ENCODE measurements around the gene OSBPL9. TPM values are rescaled to one million over a fixed set of nuclear protein-coding genes. Genes with fewer than 3 reads are reported as not detected.

OSBPL9 gene
- total and polyA plus RNA-seq, 2 experiments from 2014 or later = 82.7 to 102 TPM

DNA sequence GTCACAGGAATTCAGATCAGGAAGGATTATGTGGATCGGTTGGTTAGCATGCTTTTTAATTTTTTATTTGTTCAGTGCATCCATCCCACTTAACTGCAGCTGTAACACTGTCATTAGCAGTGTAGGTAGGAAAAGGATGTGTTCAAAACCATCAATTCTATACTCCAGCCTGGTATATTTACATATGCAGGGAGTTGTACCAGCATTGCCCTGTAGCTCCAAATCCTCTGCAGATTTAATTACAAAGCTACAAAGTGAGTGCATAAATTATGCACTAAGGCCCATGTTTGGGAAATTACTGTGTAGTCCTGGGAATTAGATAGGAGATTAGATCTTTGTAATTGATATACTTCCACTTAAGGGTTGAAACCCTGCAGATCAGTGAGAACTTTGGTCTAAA lies 15.9 kb upstream of the OSBPL9 start:
- H3K27me3 ChIP-seq (ENCODE audit: insufficient read depth) = no peaks in the 10 kb centered on the region
- Mint-ChIP-seq H3K4me1 (no peaks in the 10 kb centered on the region), H3K9me3 (no peaks in the 10 kb centered on the region), H3K36me3 (ENCODE audit: low read depth) (no peaks in the 10 kb centered on the region), H3K27ac (no peak overlapping the region), H3K27me3 (ENCODE audit: insufficient read depth, low read depth, poor library complexity) (peaks cover 3% of the 10 kb centered on the region), H3K4me3 (no peak overlapping the region)
- H3K36me3 ChIP-seq (ENCODE audit: insufficient read depth) = no peaks in the 10 kb centered on the region
- no peaks in the 10 kb centered on the region for H3K9me2 ChIP-seq (ENCODE audit: insufficient read depth)
- TF ChIP-seq STAT1 (IDR thresholded peaks at IDR 0.05; ENCODE audit: unreplicated experiment) = no peak
- TF ChIP-seq JUNB (IDR thresholded peaks at IDR 0.05; ENCODE audit: unreplicated experiment) = no peak
- no peak for TF ChIP-seq NANOG (IDR thresholded peaks at IDR 0.05; ENCODE audit: borderline replicate concordance)
- no peak for TF ChIP-seq CREB1 (CRISPR knock-in tag; IDR thresholded peaks at IDR 0.05; ENCODE audit: low read depth)
- TF ChIP-seq EZH2phosphoT487 (IDR thresholded peaks at IDR 0.05; ENCODE audit: unreplicated experiment) = no peak
- TF ChIP-seq ZNF462 (CRISPR knock-in tag; IDR thresholded peaks at IDR 0.05) = no peak
- TF ChIP-seq, protein P1, sequence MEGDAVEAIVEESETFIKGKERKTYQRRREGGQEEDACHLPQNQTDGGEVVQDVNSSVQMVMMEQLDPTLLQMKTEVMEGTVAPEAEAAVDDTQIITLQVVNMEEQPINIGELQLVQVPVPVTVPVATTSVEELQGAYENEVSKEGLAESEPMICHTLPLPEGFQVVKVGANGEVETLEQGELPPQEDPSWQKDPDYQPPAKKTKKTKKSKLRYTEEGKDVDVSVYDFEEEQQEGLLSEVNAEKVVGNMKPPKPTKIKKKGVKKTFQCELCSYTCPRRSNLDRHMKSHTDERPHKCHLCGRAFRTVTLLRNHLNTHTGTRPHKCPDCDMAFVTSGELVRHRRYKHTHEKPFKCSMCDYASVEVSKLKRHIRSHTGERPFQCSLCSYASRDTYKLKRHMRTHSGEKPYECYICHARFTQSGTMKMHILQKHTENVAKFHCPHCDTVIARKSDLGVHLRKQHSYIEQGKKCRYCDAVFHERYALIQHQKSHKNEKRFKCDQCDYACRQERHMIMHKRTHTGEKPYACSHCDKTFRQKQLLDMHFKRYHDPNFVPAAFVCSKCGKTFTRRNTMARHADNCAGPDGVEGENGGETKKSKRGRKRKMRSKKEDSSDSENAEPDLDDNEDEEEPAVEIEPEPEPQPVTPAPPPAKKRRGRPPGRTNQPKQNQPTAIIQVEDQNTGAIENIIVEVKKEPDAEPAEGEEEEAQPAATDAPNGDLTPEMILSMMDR (conservative IDR thresholded peaks at IDR 0.05; ENCODE audit: low read depth in 2 of 2) = no peak
- TF ChIP-seq ETS1 (IDR thresholded peaks at IDR 0.05) = no peak
- no peak for TF ChIP-seq ZNF331 (CRISPR knock-in tag; IDR thresholded peaks at IDR 0.05; ENCODE audit: low read depth)
- TF ChIP-seq, protein P2, sequence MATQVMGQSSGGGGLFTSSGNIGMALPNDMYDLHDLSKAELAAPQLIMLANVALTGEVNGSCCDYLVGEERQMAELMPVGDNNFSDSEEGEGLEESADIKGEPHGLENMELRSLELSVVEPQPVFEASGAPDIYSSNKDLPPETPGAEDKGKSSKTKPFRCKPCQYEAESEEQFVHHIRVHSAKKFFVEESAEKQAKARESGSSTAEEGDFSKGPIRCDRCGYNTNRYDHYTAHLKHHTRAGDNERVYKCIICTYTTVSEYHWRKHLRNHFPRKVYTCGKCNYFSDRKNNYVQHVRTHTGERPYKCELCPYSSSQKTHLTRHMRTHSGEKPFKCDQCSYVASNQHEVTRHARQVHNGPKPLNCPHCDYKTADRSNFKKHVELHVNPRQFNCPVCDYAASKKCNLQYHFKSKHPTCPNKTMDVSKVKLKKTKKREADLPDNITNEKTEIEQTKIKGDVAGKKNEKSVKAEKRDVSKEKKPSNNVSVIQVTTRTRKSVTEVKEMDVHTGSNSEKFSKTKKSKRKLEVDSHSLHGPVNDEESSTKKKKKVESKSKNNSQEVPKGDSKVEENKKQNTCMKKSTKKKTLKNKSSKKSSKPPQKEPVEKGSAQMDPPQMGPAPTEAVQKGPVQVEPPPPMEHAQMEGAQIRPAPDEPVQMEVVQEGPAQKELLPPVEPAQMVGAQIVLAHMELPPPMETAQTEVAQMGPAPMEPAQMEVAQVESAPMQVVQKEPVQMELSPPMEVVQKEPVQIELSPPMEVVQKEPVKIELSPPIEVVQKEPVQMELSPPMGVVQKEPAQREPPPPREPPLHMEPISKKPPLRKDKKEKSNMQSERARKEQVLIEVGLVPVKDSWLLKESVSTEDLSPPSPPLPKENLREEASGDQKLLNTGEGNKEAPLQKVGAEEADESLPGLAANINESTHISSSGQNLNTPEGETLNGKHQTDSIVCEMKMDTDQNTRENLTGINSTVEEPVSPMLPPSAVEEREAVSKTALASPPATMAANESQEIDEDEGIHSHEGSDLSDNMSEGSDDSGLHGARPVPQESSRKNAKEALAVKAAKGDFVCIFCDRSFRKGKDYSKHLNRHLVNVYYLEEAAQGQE (IDR thresholded peaks at IDR 0.05; ENCODE audit: unreplicated experiment) = no peak
- TF ChIP-seq EZH2 (IDR thresholded peaks at IDR 0.05; ENCODE audit: low read depth, unreplicated experiment) = no peak
- TF ChIP-seq POLR2AphosphoS5 (IDR thresholded peaks at IDR 0.05; ENCODE audit: low read depth) = no peak
- TF ChIP-seq ZNF114 (CRISPR knock-in tag; IDR thresholded peaks at IDR 0.05) = no peak
- H4K20me1 ChIP-seq (replicated peaks; ENCODE audit: insufficient read depth) = no peaks in the 10 kb centered on the region
- no peak for ATAC-seq
- H2AFZ ChIP-seq = peak overlapping the region; percentile 85
- no peaks in the 10 kb centered on the region for H3F3A ChIP-seq (replicated peaks; ENCODE audit: low read depth)
- H3K4me1 ChIP-seq (ENCODE audit: insufficient read depth) = no peaks in the 10 kb centered on the region
- H3K27ac ChIP-seq (ENCODE audit: low read depth) = no peak overlapping the region
- H3K79me2 ChIP-seq (replicated peaks; ENCODE audit: insufficient read depth) = no peaks in the 10 kb centered on the region
- no peak for DNase-seq (ENCODE audit: low spot score)
- H3K4me2 ChIP-seq = no peak overlapping the region
- H3K4me3 ChIP-seq = no peak overlapping the region
